Activated T-cell treated with anti-CD3 and anti-CD28 coated beads, Interleukin-2, amount 50 U/mL, for 4 hours (primary cell): Measurements from ENCODE around the gene SCARB1. TPM values are rescaled to one million over a fixed set of nuclear protein-coding genes. Genes with fewer than 3 reads are reported as not detected.

Experiments used
- ATAC-seq, 2 donors: fragments of 200-7000 bp; cut with Tn5 transposase; one replicate each; pipeline ENCODE4 v1.10.0; 2021
- DNase-seq: peaks from one replicate; pipeline ENCODE4 v3.0.0-alpha.2; 2020
- H3K27me3 Mint-ChIP-seq: one replicate; pipeline ENCODE4 v1.8.0; 2021; ENCODE audit warnings: low read depth, mixed read lengths
- H3K36me3 Mint-ChIP-seq: one replicate; pipeline ENCODE4 v1.8.0; 2022; ENCODE audit warnings: mixed read lengths; ENCODE audit not compliant: insufficient read depth
- H3K4me1 Mint-ChIP-seq: one replicate; pipeline ENCODE4 v1.8.0; 2021; ENCODE audit warnings: low read depth, mixed read lengths
- H3K4me3 Mint-ChIP-seq: one replicate; pipeline ENCODE4 v1.8.0; 2021; ENCODE audit warnings: mild to moderate bottlenecking, moderate library complexity, mixed read lengths
- H3K9me3 Mint-ChIP-seq: one replicate; pipeline ENCODE4 v1.8.0; 2021; ENCODE audit warnings: mixed read lengths
- total RNA-seq, 3 donors: library from RNA; stranded (reverse); gene quantifications; one replicate each; pipeline ENCODE4 v1.2.1, GENCODE V29; 2021

Gene SCARB1
- total RNA-seq, 3 donors from 2014 or later, result 17.0 to 29.9 (median 23.4) TPM

- Mint-ChIP-seq H3K4me1 (peaks cover 1% of the 10 kb centered on the region), H3K4me3 (no peak overlapping the region), H3K27me3 (no peaks in the 10 kb centered on the region), H3K36me3 (no peaks in the 10 kb centered on the region), H3K9me3 (no peaks in the 10 kb centered on the region)
- DNase-seq, result no peak
- no peak for ATAC-seq
Measured at GRCh38 chr12:124780752-124781685, 82.6 kb downstream of the SCARB1 start.

- Mint-ChIP-seq H3K4me1 (peaks cover 7% of the 10 kb centered on the region), H3K9me3 (no peaks in the 10 kb centered on the region), H3K4me3 (no peak overlapping the region), H3K27me3 (no peaks in the 10 kb centered on the region), H3K36me3 (no peaks in the 10 kb centered on the region)
- DNase-seq (no peak), ATAC-seq (no peak)
Measured at GRCh38 chr12:124780336-124780735, 83.3 kb downstream of the SCARB1 start.

- no peaks in the 10 kb centered on the region for H3K9me3 Mint-ChIP-seq
- H3K36me3 Mint-ChIP-seq, result no peaks in the 10 kb centered on the region
- ATAC-seq (no peak), DNase-seq (no peak)
- H3K4me1 Mint-ChIP-seq, result peaks cover 14% of the 10 kb centered on the region
- H3K27me3 Mint-ChIP-seq, result no peaks in the 10 kb centered on the region
- no peak overlapping the region for H3K4me3 Mint-ChIP-seq
Measured at GRCh38 chr12:124779161-124780141, 84.2 kb downstream of the SCARB1 start.

- no peak overlapping the region for H3K4me3 Mint-ChIP-seq
- ATAC-seq (no peak), DNase-seq (no peak)
- H3K4me1 Mint-ChIP-seq, result peaks cover 22% of the 10 kb centered on the region
- H3K9me3 Mint-ChIP-seq, result no peaks in the 10 kb centered on the region
- H3K27me3 Mint-ChIP-seq, result no peaks in the 10 kb centered on the region
- no peaks in the 10 kb centered on the region for H3K36me3 Mint-ChIP-seq
Measured at GRCh38 chr12:124778411-124778810, 85.3 kb downstream of the SCARB1 start.

- H3K4me1 Mint-ChIP-seq, result peaks cover 25% of the 10 kb centered on the region
- no peak overlapping the region for H3K4me3 Mint-ChIP-seq
- ATAC-seq, result no peak
Measured at GRCh38 chr12:124777399-124778372, 86.0 kb downstream of the SCARB1 start.

GRCh38 chr12:124776125-124776513 lies 87.5 kb downstream of the SCARB1 start:
- ATAC-seq (no peak), DNase-seq (no peak)
- Mint-ChIP-seq H3K4me3 (no peak overlapping the region), H3K4me1 (peaks cover 28% of the 10 kb centered on the region), H3K9me3 (no peaks in the 10 kb centered on the region), H3K27me3 (peaks cover 3% of the 10 kb centered on the region), H3K36me3 (no peaks in the 10 kb centered on the region)

More at GRCh38 chr12:124777399-124778372, 86.0 kb downstream of the SCARB1 start:
- no peaks in the 10 kb centered on the region for H3K36me3 Mint-ChIP-seq
- H3K27me3 Mint-ChIP-seq, result no peaks in the 10 kb centered on the region
- no peak for DNase-seq
- no peaks in the 10 kb centered on the region for H3K9me3 Mint-ChIP-seq

GRCh38 chr12:124774462-124775167 lies 89.0 kb downstream of the SCARB1 start:
- Mint-ChIP-seq H3K27me3 (peaks cover 6% of the 10 kb centered on the region), H3K4me3 (peak overlapping the region; percentile 50), H3K4me1 (peaks cover 27% of the 10 kb centered on the region), H3K36me3 (no peaks in the 10 kb centered on the region), H3K9me3 (no peaks in the 10 kb centered on the region)
- DNase-seq (peak; percentile 34), ATAC-seq (peak; percentile 90 to 92)

- Mint-ChIP-seq H3K27me3 (peaks cover 6% of the 10 kb centered on the region), H3K9me3 (no peaks in the 10 kb centered on the region), H3K4me1 (peaks cover 27% of the 10 kb centered on the region), H3K4me3 (peak overlapping the region; percentile 50), H3K36me3 (no peaks in the 10 kb centered on the region)
- ATAC-seq (peak; percentile 1 to 9), DNase-seq (no peak)
Measured at GRCh38 chr12:124774054-124774461, 89.6 kb downstream of the SCARB1 start.

GRCh38 chr12:124772289-124773170 lies 91.1 kb downstream of the SCARB1 start:
- Mint-ChIP-seq H3K4me3 (no peak overlapping the region), H3K27me3 (peaks cover 6% of the 10 kb centered on the region), H3K9me3 (no peaks in the 10 kb centered on the region), H3K36me3 (no peaks in the 10 kb centered on the region), H3K4me1 (peaks cover 27% of the 10 kb centered on the region)
- DNase-seq (no peak), ATAC-seq (no peak)

GRCh38 chr12:124771462-124772288 lies 92.0 kb downstream of the SCARB1 start:
- peak overlapping the region; percentile 9 for H3K4me3 Mint-ChIP-seq
- peaks cover 6% of the 10 kb centered on the region for H3K27me3 Mint-ChIP-seq
- peak; percentile 84 for DNase-seq
- no peaks in the 10 kb centered on the region for H3K36me3 Mint-ChIP-seq
- no peaks in the 10 kb centered on the region for H3K9me3 Mint-ChIP-seq
- H3K4me1 Mint-ChIP-seq, result peaks cover 35% of the 10 kb centered on the region
- ATAC-seq, result no peak

GRCh38 chr12:124770728-124771127 lies 92.9 kb downstream of the SCARB1 start:
- peaks cover 6% of the 10 kb centered on the region for H3K27me3 Mint-ChIP-seq
- H3K9me3 Mint-ChIP-seq, result peaks cover under 1% of the 10 kb centered on the region
- peaks cover 34% of the 10 kb centered on the region for H3K4me1 Mint-ChIP-seq
- no peak for ATAC-seq
- no peak overlapping the region for H3K4me3 Mint-ChIP-seq
- no peaks in the 10 kb centered on the region for H3K36me3 Mint-ChIP-seq
- no peak for DNase-seq
